Right lobe of liver (tissue), 4 donors: ENCODE data around the gene VGLL4.

Experiments
- CTCF ChIP-seq, 4 donors: fragments of 200-600 bp in 3 of 4; fragments of 450-650 bp in 1 of 4; IDR thresholded peaks; one replicate each; pipeline versions ENCODE4 v1.5.1 to v1.8.0; 2016 to 2022; ENCODE audit warnings: antibody characterized with exemption in 4 of 4, mild to moderate bottlenecking in 2 of 4
- POLR2A ChIP-seq: fragments of 450-650 bp; IDR thresholded peaks from one replicate; pipeline ENCODE4 v1.6.1; 2017; ENCODE audit warnings: antibody characterized with exemption, mild to moderate bottlenecking
- donor health status: DM: no; HTN: no; CAD: no.
- donor health status: DM: no; HTN: no; CAD: no.
- donor health status: DM: no; HTN: yes; CAD: no.

- TF ChIP-seq CTCF (IDR thresholded peaks at IDR 0.05) (no peak), POLR2A (no peak)
These were observed 89.0 kb downstream of the VGLL4 start for GRCh38 chr3:11554666-11555065.
